Measurements from ENCODE around the gene TRMT1L.

DNA sequence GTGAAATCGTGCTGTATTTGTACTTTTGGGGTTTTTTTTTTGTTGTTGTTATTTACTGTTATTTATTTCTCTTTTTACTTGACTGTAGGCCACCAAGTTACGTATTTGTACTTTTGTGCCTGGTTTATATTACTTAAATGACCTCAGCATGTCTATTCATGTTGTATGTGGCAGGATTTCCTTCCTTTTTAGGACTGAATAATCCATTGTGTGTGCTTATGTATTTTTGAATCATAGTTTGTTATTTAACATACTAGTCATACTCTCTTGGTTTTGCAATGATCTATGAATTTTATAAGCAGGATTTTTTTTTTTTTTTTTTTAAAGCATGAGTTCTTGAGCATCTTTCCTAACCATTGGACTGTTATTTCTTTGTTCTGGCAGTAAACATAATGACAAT is 60.2 kb downstream of the TRMT1L start:
- TF ChIP-seq CTCF (IDR thresholded peaks at IDR 0.05), result no peak
- TF ChIP-seq, protein P1, sequence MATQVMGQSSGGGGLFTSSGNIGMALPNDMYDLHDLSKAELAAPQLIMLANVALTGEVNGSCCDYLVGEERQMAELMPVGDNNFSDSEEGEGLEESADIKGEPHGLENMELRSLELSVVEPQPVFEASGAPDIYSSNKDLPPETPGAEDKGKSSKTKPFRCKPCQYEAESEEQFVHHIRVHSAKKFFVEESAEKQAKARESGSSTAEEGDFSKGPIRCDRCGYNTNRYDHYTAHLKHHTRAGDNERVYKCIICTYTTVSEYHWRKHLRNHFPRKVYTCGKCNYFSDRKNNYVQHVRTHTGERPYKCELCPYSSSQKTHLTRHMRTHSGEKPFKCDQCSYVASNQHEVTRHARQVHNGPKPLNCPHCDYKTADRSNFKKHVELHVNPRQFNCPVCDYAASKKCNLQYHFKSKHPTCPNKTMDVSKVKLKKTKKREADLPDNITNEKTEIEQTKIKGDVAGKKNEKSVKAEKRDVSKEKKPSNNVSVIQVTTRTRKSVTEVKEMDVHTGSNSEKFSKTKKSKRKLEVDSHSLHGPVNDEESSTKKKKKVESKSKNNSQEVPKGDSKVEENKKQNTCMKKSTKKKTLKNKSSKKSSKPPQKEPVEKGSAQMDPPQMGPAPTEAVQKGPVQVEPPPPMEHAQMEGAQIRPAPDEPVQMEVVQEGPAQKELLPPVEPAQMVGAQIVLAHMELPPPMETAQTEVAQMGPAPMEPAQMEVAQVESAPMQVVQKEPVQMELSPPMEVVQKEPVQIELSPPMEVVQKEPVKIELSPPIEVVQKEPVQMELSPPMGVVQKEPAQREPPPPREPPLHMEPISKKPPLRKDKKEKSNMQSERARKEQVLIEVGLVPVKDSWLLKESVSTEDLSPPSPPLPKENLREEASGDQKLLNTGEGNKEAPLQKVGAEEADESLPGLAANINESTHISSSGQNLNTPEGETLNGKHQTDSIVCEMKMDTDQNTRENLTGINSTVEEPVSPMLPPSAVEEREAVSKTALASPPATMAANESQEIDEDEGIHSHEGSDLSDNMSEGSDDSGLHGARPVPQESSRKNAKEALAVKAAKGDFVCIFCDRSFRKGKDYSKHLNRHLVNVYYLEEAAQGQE (IDR thresholded peaks at IDR 0.05; ENCODE audit: insufficient read depth in 1 of 2, low read depth in 2 of 2, low read length in 1 of 2), result no peak
